Endothelial cell of umbilical vein (primary cell): ENCODE data around the gene CAMK2G. TPM values are rescaled to one million over a fixed set of nuclear protein-coding genes. Genes with fewer than 3 reads are reported as not detected.

ENCODE experiments used
- BruUV-seq: library from RNA; stranded (reverse); fragments of 400-500 nt; replicated peaks from 2 replicates; lab custom pipeline; 2021; lab: Mats Ljungman, UMichigan
- CTCF ChIA-PET: fragments of 300-600, 350-600 bp; sonication (Branson Sonifier 250); formaldehyde crosslinking; loops from one replicate; lab custom pipeline; 2021; ENCODE audit warnings: antibody characterized with exemption, inconsistent platforms; lab: Charles Lee
- POLR2A ChIA-PET: fragments of 300-600, 350-600 bp; sonication (Branson Sonifier 250); formaldehyde crosslinking; loops from one replicate; lab custom pipeline; 2021; ENCODE audit warnings: antibody characterized with exemption, inconsistent platforms; lab: Charles Lee
- DNase-seq: peaks from one replicate; pipeline ENCODE4 v3.0.0-alpha.2; 2011; ENCODE audit warnings: low read depth, low spot score
- FAIRE-seq: peaks from 2 replicates; lab custom pipeline; 2011; peaks lifted over from hg19 to GRCh38; lab: Jason Lieb, UNC
- H2AFZ ChIP-seq: 2 replicates; pipeline ENCODE4 v1.6.0; 2012; ENCODE audit warnings: low read depth, low read length, control low read depth, inconsistent platforms
- H3K27ac ChIP-seq: 2 replicates; pipeline ENCODE4 v1.5.1; 2011; ENCODE audit warnings: low read depth, mild to moderate bottlenecking, control low read depth, low read length, moderate library complexity; ENCODE audit not compliant: insufficient read depth
- H3K27me3 ChIP-seq, 2 experiments: 2 replicates each; pipeline versions ENCODE4 v1.6.0 to v1.6.1; 2011; ENCODE audit warnings: low read length in 2 of 2, mixed read lengths in 1 of 2; ENCODE audit not compliant: control insufficient read depth in 2 of 2, insufficient read depth in 2 of 2
- H3K36me3 ChIP-seq, 2 experiments: 2 replicates in 1 of 2; 3 replicates in 1 of 2; pipeline ENCODE4 v1.5.1; 2011; ENCODE audit warnings: low read length in 2 of 2, mild to moderate bottlenecking in 1 of 2, moderate library complexity in 1 of 2; ENCODE audit not compliant: control insufficient read depth in 2 of 2, insufficient read depth in 2 of 2; ENCODE audit errors: extremely low read depth in 1 of 2
- H3K4me1 ChIP-seq: 3 replicates; pipeline ENCODE4 v1.5.1; 2011; ENCODE audit warnings: mild to moderate bottlenecking, low read length; ENCODE audit not compliant: control insufficient read depth, insufficient read depth; ENCODE audit errors: extremely low read depth
- H3K4me2 ChIP-seq: 2 replicates; pipeline ENCODE4 v1.6.1; 2011; ENCODE audit warnings: low read length, control low read depth, mixed read lengths; ENCODE audit not compliant: insufficient read depth
- H3K4me3 ChIP-seq, 3 experiments: fragments of 200-600 bp in 1 of 3; sonication (generic), shearing (Covaris generic) in 1 of 3; replicated peaks in 1 of 3; 2 replicates each; pipeline ENCODE4 v1.5.1; 2011 to 2016; ENCODE audit warnings: control low read depth in 3 of 3, low read length in 3 of 3, mild to moderate bottlenecking in 2 of 3, inconsistent platforms in 1 of 3, low read depth in 1 of 3, moderate library complexity in 1 of 3; ENCODE audit not compliant: insufficient read depth in 1 of 3
- H3K79me2 ChIP-seq: 2 replicates; pipeline ENCODE4 v1.6.0; 2012; ENCODE audit warnings: low read length, inconsistent platforms; ENCODE audit not compliant: control insufficient read depth, insufficient read depth
- H3K9ac ChIP-seq: replicated peaks from 2 replicates; pipeline ENCODE3; 2011; ENCODE audit warnings: low read length, control low read depth; ENCODE audit not compliant: insufficient read depth; ENCODE audit errors: extremely low read depth
- H3K9me1 ChIP-seq: replicated peaks from 3 replicates; pipeline ENCODE4 v1.6.0; 2011; ENCODE audit warnings: mild to moderate bottlenecking, low read length; ENCODE audit not compliant: control insufficient read depth, insufficient read depth; ENCODE audit errors: extremely low read depth
- H3K9me3 ChIP-seq: replicated peaks from 2 replicates; pipeline ENCODE4 v1.5.1; 2012; ENCODE audit warnings: low read length, inconsistent platforms; ENCODE audit not compliant: control insufficient read depth, insufficient read depth
- H4K20me1 ChIP-seq: replicated peaks from 2 replicates; pipeline ENCODE3; 2011; ENCODE audit warnings: mild to moderate bottlenecking, low read length; ENCODE audit not compliant: control insufficient read depth, insufficient read depth; ENCODE audit errors: extremely low read depth
- EZH2 ChIP-seq: IDR thresholded peaks from 2 replicates; pipeline ENCODE4 v1.6.1; 2012; ENCODE audit warnings: borderline replicate concordance, low read depth, mild to moderate bottlenecking, moderate library complexity, low read length, inconsistent platforms; ENCODE audit not compliant: severe bottlenecking
- GATA2 ChIP-seq: IDR thresholded peaks from 2 replicates; pipeline ENCODE4 v1.7.0; 2011; ENCODE audit warnings: low read depth, mild to moderate bottlenecking, moderate library complexity, mixed read lengths, low read length; ENCODE audit not compliant: insufficient read length, insufficient read depth
- JUN ChIP-seq: IDR thresholded peaks from 2 replicates; pipeline ENCODE4 v1.6.1; 2011; ENCODE audit warnings: borderline replicate concordance, low read depth; ENCODE audit not compliant: insufficient read length, insufficient read depth
- MYC ChIP-seq: IDR thresholded peaks from one replicate; pipeline ENCODE4 v1.6.1; 2011; ENCODE audit warnings: mild to moderate bottlenecking, low read depth, low read length
- POLR2AphosphoS5 ChIP-seq: IDR thresholded peaks from 2 replicates; pipeline ENCODE4 v1.6.1; 2012; ENCODE audit warnings: low read depth, mild to moderate bottlenecking, control low read depth, low read length, moderate library complexity; ENCODE audit not compliant: insufficient read depth
- dilution Hi-C: fragments of 300-500 bp; cut with MboI; formaldehyde crosslinking; loops from one replicate; pipeline ENCODE4 v1.15.0; 2019; ENCODE audit warnings: low sequenced_read_pairs; ENCODE audit not compliant: extremely low pct_ligation_motif_present
- intact Hi-C: fragments of 100-400 bp; cut with micrococcal nuclease; formaldehyde crosslinking; loops from one replicate; pipeline ENCODE4 v1.10.0; 2022
- polyA plus RNA-seq, 4 experiments: library from polyadenylated mRNA; depleted of rRNA in 3 of 4; stranded (reverse) in 3 of 4; unstranded in 1 of 4; fragments of >200 nt; gene quantifications; 2 replicates each; pipeline versions ENCODE4 v1.2.1 to v1.2.3, GENCODE V29; 2011 to 2012; ENCODE audit warnings: missing spikeins in 1 of 4
- total RNA-seq: library from RNA; stranded (reverse); gene quantifications from 2 replicates; pipeline ENCODE4 v1.2.3, GENCODE V29; 2021
- TF ChIP-seq, protein P1 (sequence below), 2 donors: IDR thresholded peaks; 1 replicate in 1 of 2; 2 replicates in 1 of 2; pipeline ENCODE4 v1.5.1; 2011; ENCODE audit warnings: low read length in 2 of 2, mild to moderate bottlenecking in 2 of 2, moderate library complexity in 2 of 2, control low read depth in 1 of 2, inconsistent platforms in 1 of 2, low read depth in 1 of 2; ENCODE audit not compliant: insufficient read depth in 1 of 2; ENCODE audit errors: extremely low read depth in 1 of 2
- TF ChIP-seq, protein P2 (sequence below): IDR thresholded peaks from 2 replicates; pipeline ENCODE4 v1.6.1; 2011; ENCODE audit not compliant: insufficient read depth, insufficient read length

CAMK2G gene
- total and polyA plus RNA-seq, 2 donors (not counting 3 experiments of a cell fraction or from before 2014, with no cell fraction given), result 27.2 to 33.6 TPM

- no TSS peak for BruUV-seq
These were observed 83.3 kb downstream of the CAMK2G start for GRCh38 chr10:73790886-73791625.

More at GRCh38 chr10:73790886-73791625, 83.3 kb downstream of the CAMK2G start:
- H3K9me3 ChIP-seq, result no peaks in the 10 kb centered on the region
- no peak overlapping the region for H3K27ac ChIP-seq
- dilution Hi-C loops, result no loop called here
- no peaks in the 10 kb centered on the region for H3K27me3 ChIP-seq
- no peak for FAIRE-seq
- H3K79me2 ChIP-seq, result peaks cover 22% of the 10 kb centered on the region
- H3K4me1 ChIP-seq, result peaks cover 12% of the 10 kb centered on the region
- POLR2A ChIA-PET, result no interaction called here
- H4K20me1 ChIP-seq, result peaks cover 6% of the 10 kb centered on the region
- peaks cover 21 to 66% of the 10 kb centered on the region in 2 experiments for H3K36me3 ChIP-seq
- H3K9ac ChIP-seq, result no peak overlapping the region
- CTCF ChIA-PET, result no interaction called here
- no peak overlapping the region for H2AFZ ChIP-seq
- no peak overlapping the region for H3K4me2 ChIP-seq
- TF ChIP-seq EZH2, result no peak
- TF ChIP-seq POLR2AphosphoS5, result no peak
- TF ChIP-seq, protein P1, sequence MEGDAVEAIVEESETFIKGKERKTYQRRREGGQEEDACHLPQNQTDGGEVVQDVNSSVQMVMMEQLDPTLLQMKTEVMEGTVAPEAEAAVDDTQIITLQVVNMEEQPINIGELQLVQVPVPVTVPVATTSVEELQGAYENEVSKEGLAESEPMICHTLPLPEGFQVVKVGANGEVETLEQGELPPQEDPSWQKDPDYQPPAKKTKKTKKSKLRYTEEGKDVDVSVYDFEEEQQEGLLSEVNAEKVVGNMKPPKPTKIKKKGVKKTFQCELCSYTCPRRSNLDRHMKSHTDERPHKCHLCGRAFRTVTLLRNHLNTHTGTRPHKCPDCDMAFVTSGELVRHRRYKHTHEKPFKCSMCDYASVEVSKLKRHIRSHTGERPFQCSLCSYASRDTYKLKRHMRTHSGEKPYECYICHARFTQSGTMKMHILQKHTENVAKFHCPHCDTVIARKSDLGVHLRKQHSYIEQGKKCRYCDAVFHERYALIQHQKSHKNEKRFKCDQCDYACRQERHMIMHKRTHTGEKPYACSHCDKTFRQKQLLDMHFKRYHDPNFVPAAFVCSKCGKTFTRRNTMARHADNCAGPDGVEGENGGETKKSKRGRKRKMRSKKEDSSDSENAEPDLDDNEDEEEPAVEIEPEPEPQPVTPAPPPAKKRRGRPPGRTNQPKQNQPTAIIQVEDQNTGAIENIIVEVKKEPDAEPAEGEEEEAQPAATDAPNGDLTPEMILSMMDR (IDR thresholded peaks at IDR 0.05; ENCODE audit: extremely low read depth in 1 of 2, insufficient read depth in 1 of 2, low read depth in 1 of 2, low read length in 2 of 2), result no peak
- TF ChIP-seq MYC, result no peak
- TF ChIP-seq, protein P2, sequence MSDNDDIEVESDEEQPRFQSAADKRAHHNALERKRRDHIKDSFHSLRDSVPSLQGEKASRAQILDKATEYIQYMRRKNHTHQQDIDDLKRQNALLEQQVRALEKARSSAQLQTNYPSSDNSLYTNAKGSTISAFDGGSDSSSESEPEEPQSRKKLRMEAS, result no peak
- TF ChIP-seq JUN, result no peak
- no peak for TF ChIP-seq GATA2
- H3K4me3 ChIP-seq, result no peak overlapping the region
- H3K9me1 ChIP-seq, result no peaks in the 10 kb centered on the region
- no peak for DNase-seq
- intact Hi-C loops, result no loop called here
